Activated naive CD4-positive, alpha-beta T cell treated with anti-CD3 and anti-CD28 coated beads, Interleukin-2, amount 50 U/mL, for 72 hours (primary cell): ENCODE data around the gene DENND4B. TPM values are rescaled to one million over a fixed set of nuclear protein-coding genes. Genes with fewer than 3 reads are reported as not detected.
A peak's percentile ranks its signal among the peaks of the same experiment; 100 is the strongest.

ENCODE experiments used
- ATAC-seq, 2 donors: fragments of 150-1000 bp; cut with Tn5 transposase; 2 replicates each; pipeline ENCODE4 v1.10.0; 2021; ENCODE audit warnings: mild to moderate bottlenecking in 2 of 2, moderate library complexity in 2 of 2
- DNase-seq, 2 donors: peaks; one replicate each; pipeline ENCODE4 v3.0.0; 2021 to 2022; ENCODE audit warnings: low spot score in 2 of 2
- H3K27ac Mint-ChIP-seq, 2 donors: one replicate each; pipeline ENCODE4 v1.8.0; 2022; ENCODE audit warnings: mild to moderate bottlenecking in 2 of 2, mixed read lengths in 2 of 2
- H3K36me3 Mint-ChIP-seq, 2 donors: one replicate each; pipeline ENCODE4 v1.8.0; 2022; ENCODE audit warnings: mixed read lengths in 2 of 2
- H3K9me3 Mint-ChIP-seq, 2 donors: one replicate each; pipeline ENCODE4 v1.8.0; 2022; ENCODE audit warnings: mixed read lengths in 2 of 2
- total RNA-seq, 2 donors: library from RNA; stranded (reverse); gene quantifications; one replicate each; pipeline ENCODE4 v1.2.3, GENCODE V29; 2022

Gene DENND4B
- total RNA-seq, 2 donors from 2014 or later = 131 to 132 TPM

DNA sequence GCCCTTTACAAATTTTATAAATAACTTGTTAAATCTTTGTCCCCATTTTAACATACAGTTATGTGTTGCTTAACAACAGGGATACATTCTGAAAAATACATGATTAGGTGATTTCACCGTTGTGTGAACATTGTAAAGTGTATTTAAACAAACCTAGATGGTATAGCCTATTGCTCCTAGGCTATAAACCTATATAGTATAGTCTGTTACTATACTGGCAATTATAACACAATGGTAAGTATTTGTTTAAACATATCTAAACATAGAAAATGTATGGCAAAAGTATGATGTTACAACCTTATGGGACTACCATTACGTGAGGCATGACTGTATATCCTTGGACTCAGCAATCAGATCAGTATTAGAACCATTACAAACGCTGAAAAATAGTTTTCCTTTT, 60.4 kb downstream of the DENND4B start:
- no peak for ATAC-seq
- Mint-ChIP-seq H3K36me3 (peaks cover 0 to 12% of the 10 kb centered on the region in 2 donors), H3K9me3 (no peaks in the 10 kb centered on the region), H3K27ac (peak overlapping the region in 1 of 2 donors; percentile 22)
- DNase-seq = no peak

GRCh38 chr1:153883223-153883622, 63.3 kb downstream of the DENND4B start:
- Mint-ChIP-seq H3K9me3 (no peaks in the 10 kb centered on the region), H3K36me3 (peaks cover 0 to under 1% of the 10 kb centered on the region in 2 donors), H3K27ac (no peak overlapping the region)
- DNase-seq (no peak), ATAC-seq (no peak)

DNA sequence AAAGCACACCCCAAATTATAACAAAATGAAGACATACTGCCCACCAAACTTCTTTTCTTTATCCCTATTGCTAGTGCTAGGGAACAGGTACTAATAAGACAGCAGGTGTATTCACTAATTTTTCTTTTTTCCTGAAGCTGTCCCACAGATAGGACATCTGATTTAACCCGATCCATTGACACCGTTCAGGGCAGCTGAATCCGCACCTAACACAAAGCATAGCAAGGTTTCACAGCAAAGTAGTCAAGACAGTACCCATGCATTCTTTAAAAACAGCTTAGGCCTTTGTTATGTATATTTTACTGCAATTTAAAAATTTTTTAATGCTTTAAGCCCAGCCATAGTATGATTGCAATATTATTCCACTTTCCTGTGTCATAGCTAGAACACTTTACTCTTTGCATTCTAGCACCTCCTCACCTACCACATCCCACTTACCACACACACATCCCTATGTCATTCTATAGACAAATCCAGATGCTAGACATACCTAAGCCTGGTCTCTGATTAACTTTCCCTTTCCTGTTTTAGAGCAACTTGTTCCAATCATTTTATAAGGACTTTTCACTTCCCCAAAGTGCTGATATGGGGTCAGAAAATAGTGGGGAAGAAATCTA, 64.1 kb downstream of the DENND4B start:
- DNase-seq = no peak
- no peaks in the 10 kb centered on the region for H3K9me3 Mint-ChIP-seq
- ATAC-seq = peak in 1 of 2 donors; percentile 50

GRCh38 chr1:153881751-153882150, 64.8 kb downstream of the DENND4B start:
- ATAC-seq (no peak), DNase-seq (no peak)
- Mint-ChIP-seq H3K36me3 (no peaks in the 10 kb centered on the region), H3K9me3 (no peaks in the 10 kb centered on the region), H3K27ac (no peak overlapping the region)

More for the DNA sequence above, 64.1 kb downstream of the DENND4B start:
- H3K27ac Mint-ChIP-seq = no peak overlapping the region
- H3K36me3 Mint-ChIP-seq = no peaks in the 10 kb centered on the region

DNA sequence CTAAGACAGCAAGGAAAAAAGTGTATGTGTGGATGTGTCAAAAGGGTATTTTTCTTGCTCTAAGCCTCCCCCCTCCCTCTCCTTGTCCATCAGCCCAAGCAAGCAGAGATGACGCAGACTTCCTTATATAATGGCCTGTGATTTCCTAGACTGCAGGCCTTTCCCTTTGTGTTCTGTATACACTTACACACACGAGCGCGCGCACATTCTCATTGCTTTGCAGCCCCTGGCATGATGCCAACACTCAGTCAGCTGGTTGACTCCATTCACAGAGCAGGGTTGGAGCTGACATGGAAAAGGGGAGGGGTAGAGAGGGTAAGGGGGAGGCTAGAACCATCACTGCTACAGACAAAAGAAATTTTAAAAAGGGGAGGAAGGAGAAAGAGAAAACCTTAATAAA, 65.6 kb downstream of the DENND4B start:
- Mint-ChIP-seq H3K9me3 (no peaks in the 10 kb centered on the region), H3K27ac (no peak overlapping the region), H3K36me3 (no peaks in the 10 kb centered on the region)
- DNase-seq = no peak
- peak in 1 of 2 donors; percentile 50 for ATAC-seq

- peaks cover 0 to 5% of the 10 kb centered on the region in 2 donors for H3K36me3 Mint-ChIP-seq
- H3K27ac Mint-ChIP-seq = no peak overlapping the region
- DNase-seq (no peak), ATAC-seq (no peak)
- H3K9me3 Mint-ChIP-seq = no peaks in the 10 kb centered on the region
Measured at GRCh38 chr1:153880024-153880423, 66.5 kb downstream of the DENND4B start.

Other genes with a start within 250 kb of the DENND4B start
- gene INTS3, start 218.7 kb downstream of the DENND4B start, total RNA-seq = 10 to 100 TPM; 58.2 to 64.9 TPM
- gene SLC27A3, start 171.3 kb downstream of the DENND4B start, total RNA-seq = 1 to 10 TPM; 7.0 to 8.3 TPM
- 100 to 1,000 TPM in 1 of 2 donors, 10 to 100 TPM in 1; 58.7 to 102 TPM for gene GATAD2B, start 23.7 kb downstream of the DENND4B start, total RNA-seq
- gene CRTC2, start 11.9 kb upstream of the DENND4B start, total RNA-seq = 100 to 1,000 TPM in 1 of 2 donors, 10 to 100 TPM in 1; 67.6 to 174 TPM
- gene SLC39A1, start 16.8 kb upstream of the DENND4B start, total RNA-seq = 10 to 100 TPM; 54.9 to 96.6 TPM
- 10 to 100 TPM in 1 of 2 donors, 1 to 10 TPM in 1; 8.9 to 12.0 TPM for gene CREB3L4, start 21.2 kb upstream of the DENND4B start, total RNA-seq
- 100 to 1,000 TPM in 1 of 2 donors, 10 to 100 TPM in 1; 51.0 to 130 TPM for gene JTB, start 31.0 kb upstream of the DENND4B start, total RNA-seq
- 10 to 100 TPM; 13.4 to 22.1 TPM for gene RAB13, start 39.6 kb upstream of the DENND4B start, total RNA-seq
- 1,000 to 10,000 TPM; 1,375 to 1,502 TPM for gene RPS27, start 44.0 kb upstream of the DENND4B start, total RNA-seq
- gene NUP210L, start 208.4 kb upstream of the DENND4B start, total RNA-seq = under 1 TPM; 0.10 to 0.11 TPM
- gene TPM3, start 245.4 kb upstream of the DENND4B start, total RNA-seq = 100 to 1,000 TPM; 373 to 610 TPM